GM21619 (cell line): ENCODE measurements around the gene NEU3.
"Not testable (repeated sequence)": the region's sequence is repeated elsewhere in the genome, so short reads cannot be mapped to it uniquely, and the experiment has no call there.

Source experiments
- ATAC-seq: cut with Tn5 transposase; IDR thresholded peaks from one replicate; pipeline ENCODE4 v1.9.1; 2021; ENCODE audit not compliant: unreplicated experiment

NEU3 gene

GRCh38 chr11:74988541-74989259 is at the start of gene NEU3:
Gene NEU3, plus strand, starts transcription at chr11:74988933. Its CDS starts 128 bp downstream, at chr11:74989061.
- peak; percentile 80 for ATAC-seq

- no peak for ATAC-seq
These were observed 47.2 kb upstream of the NEU3 start for GRCh38 chr11:74941492-74941891.

- no peak for ATAC-seq
These were observed 46.5 kb upstream of the NEU3 start for GRCh38 chr11:74942073-74942759.

- ATAC-seq, result peak; percentile 4
These were observed 40.2 kb upstream of the NEU3 start for GRCh38 chr11:74948546-74948897.

- peak; percentile 85 for ATAC-seq
These were observed 39.6 kb upstream of the NEU3 start, which contains the start of the genes SPCS2 and XRRA1 for GRCh38 chr11:74948898-74949752. Gene SPCS2, plus strand, starts transcription at chr11:74949266. Its CDS starts 20 bp downstream, at chr11:74949286. Gene XRRA1, minus strand, starts transcription at chr11:74949091. Its CDS starts 8,213 bp downstream, at chr11:74940878.

GRCh38 chr11:74949753-74950137 is 39.0 kb upstream of the NEU3 start:
- ATAC-seq, result no peak

- ATAC-seq, result no peak
These were observed 38.3 kb upstream of the NEU3 start for GRCh38 chr11:74950374-74950969.

GRCh38 chr11:74951226-74951625 is 37.5 kb upstream of the NEU3 start:
- ATAC-seq, result no peak

GRCh38 chr11:74952752-74953151 is 36.0 kb upstream of the NEU3 start:
- ATAC-seq, result no peak

- no peak for ATAC-seq
These were observed 35.3 kb upstream of the NEU3 start for GRCh38 chr11:74953451-74953850.

- no peak for ATAC-seq
These were observed 34.5 kb upstream of the NEU3 start for GRCh38 chr11:74954199-74954598.

GRCh38 chr11:74956397-74957015 is 32.2 kb upstream of the NEU3 start:
- no peak for ATAC-seq

- ATAC-seq, result no peak
These were observed 30.6 kb upstream of the NEU3 start for GRCh38 chr11:74957937-74958629.

GRCh38 chr11:74960128-74960527 is 28.6 kb upstream of the NEU3 start:
- not testable (repeated sequence) for ATAC-seq

- no peak for ATAC-seq
These were observed 22.1 kb upstream of the NEU3 start for GRCh38 chr11:74966651-74967050.

- ATAC-seq, result no peak
These were observed 17.8 kb upstream of the NEU3 start for GRCh38 chr11:74970852-74971395.

- no peak for ATAC-seq
These were observed 17.3 kb upstream of the NEU3 start for GRCh38 chr11:74971424-74971823.

GRCh38 chr11:74978041-74978440 is 10.7 kb upstream of the NEU3 start:
- ATAC-seq, result no peak

- no peak for ATAC-seq
These were observed 8.1 kb upstream of the NEU3 start for GRCh38 chr11:74980634-74981033.

- no peak for ATAC-seq
These were observed 6.8 kb upstream of the NEU3 start for GRCh38 chr11:74981888-74982287.
